Smooth muscle cell (in vitro differentiated cells): ENCODE measurements around the gene GABARAP. TPM values are rescaled to one million over a fixed set of nuclear protein-coding genes. Genes with fewer than 3 reads are reported as not detected.

Source experiments
- DNase-seq: peaks from one replicate; lab custom pipeline; 2025; ENCODE audit not compliant: unreplicated experiment; lab: John Stamatoyannopoulos, UW
- H2AFZ ChIP-seq: fragments of 200-600 bp; sonication (generic); 2 replicates; pipeline ENCODE4 v1.6.0; 2016; ENCODE audit warnings: antibody characterized with exemption, low read depth, mild to moderate bottlenecking
- H3F3A ChIP-seq: fragments of 200-600 bp; sonication (generic); 2 replicates; pipeline ENCODE4 v1.6.0; 2017; ENCODE audit warnings: antibody characterized with exemption, low read depth
- H3K27ac ChIP-seq: fragments of 200-600 bp; sonication (generic); 2 replicates; pipeline ENCODE4 v1.5.1; 2016; ENCODE audit warnings: low read depth, mild to moderate bottlenecking
- H3K27me3 ChIP-seq: fragments of 200-600 bp; sonication (generic); 2 replicates; pipeline ENCODE4 v1.6.1; 2016; ENCODE audit warnings: low read depth, mild to moderate bottlenecking
- H3K36me3 ChIP-seq: fragments of 200-600 bp; sonication (generic); 2 replicates; pipeline ENCODE4 v1.5.1; 2016; ENCODE audit warnings: low read depth
- H3K4me1 ChIP-seq: fragments of 200-600 bp; sonication (generic); 2 replicates; pipeline ENCODE4 v1.5.1; 2016; ENCODE audit warnings: low read depth
- H3K4me2 ChIP-seq: fragments of 200-600 bp; sonication (generic); 2 replicates; pipeline ENCODE4 v1.6.0; 2016; ENCODE audit warnings: mild to moderate bottlenecking
- H3K4me3 ChIP-seq: fragments of 200-600 bp; sonication (generic); 2 replicates; pipeline ENCODE4 v1.5.1; 2016; ENCODE audit warnings: mild to moderate bottlenecking
- H3K79me2 ChIP-seq: fragments of 200-600 bp; sonication (generic); 2 replicates; pipeline ENCODE4 v1.6.0; 2016; ENCODE audit warnings: low read depth, mild to moderate bottlenecking
- H3K9ac ChIP-seq: fragments of 200-600 bp; sonication (generic); 2 replicates; pipeline ENCODE4 v1.6.0; 2016; ENCODE audit warnings: low read depth
- H3K9me3 ChIP-seq: fragments of 200-600 bp; sonication (generic); replicated peaks from 2 replicates; pipeline ENCODE4 v1.5.1; 2016; ENCODE audit warnings: low read depth
- H4K20me1 ChIP-seq: fragments of 200-600 bp; sonication (generic); 2 replicates; pipeline ENCODE4 v1.6.0; 2016; ENCODE audit warnings: low read depth
- CTCF ChIP-seq: fragments of 200-600 bp; sonication (generic); IDR thresholded peaks from 2 replicates; pipeline ENCODE4 v1.5.1; 2017; ENCODE audit warnings: borderline replicate concordance, mild to moderate bottlenecking, antibody characterized with exemption; ENCODE audit not compliant: insufficient read depth, poor library complexity, severe bottlenecking
- WGBS: methylation state at CpG from one replicate; pipeline ENCODE4 v1.1.7; 2016; ENCODE audit warnings: low lambda C conversion rate; 5-methylcytosine and 5-hydroxymethylcytosine counted together
- polyA plus RNA-seq: library from polyadenylated mRNA; unstranded; fragments of >200 nt; fragmentation: Nextera tagmentation; extraction: Ambion mirVana; gene quantifications from 2 replicates; pipeline ENCODE4 v1.2.1, GENCODE V29; 2016
- total RNA-seq: library from RNA; depleted of rRNA; stranded (reverse); fragments of >200 nt; gene quantifications from 2 replicates; pipeline ENCODE4 v1.2.3, GENCODE V29; 2014

Gene GABARAP
- total and polyA plus RNA-seq, 2 experiments from 2014 or later, result 363 to 735 TPM

DNA sequence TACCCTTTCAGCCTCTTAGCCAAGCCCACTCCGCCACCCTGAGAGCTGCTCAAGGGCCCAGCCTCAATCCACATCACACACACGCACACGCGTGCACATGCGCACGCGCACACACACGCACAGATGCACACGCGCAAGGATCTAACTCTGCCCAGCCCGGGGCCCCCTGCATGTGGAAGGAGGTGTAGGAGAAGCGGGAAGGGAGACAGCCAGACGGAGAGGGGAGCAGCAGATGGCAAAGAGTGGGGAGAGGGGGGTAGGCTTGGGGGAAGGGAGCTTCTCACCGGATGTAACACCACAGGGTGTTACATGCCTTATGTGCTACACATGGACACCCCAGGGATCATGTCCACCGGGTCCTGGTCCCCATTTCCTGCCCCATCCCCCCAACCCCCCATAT is 37.9 kb downstream of the GABARAP start:
- H3K27ac ChIP-seq, result peak overlapping the region; percentile 11
- peaks cover 42% of the 10 kb centered on the region for H4K20me1 ChIP-seq
- H3K79me2 ChIP-seq, result peaks cover 17% of the 10 kb centered on the region
- H3F3A ChIP-seq, result no peaks in the 10 kb centered on the region
- H3K4me1 ChIP-seq, result peaks cover 28% of the 10 kb centered on the region
- H3K4me3 ChIP-seq, result peak overlapping the region; percentile 55
- H3K9me3 ChIP-seq, result no peaks in the 10 kb centered on the region
- WGBS, result 95% methylated on average over 14 of the region's 15 CpGs
- peak overlapping the region; percentile 47 for H3K9ac ChIP-seq
- no peaks in the 10 kb centered on the region for H3K36me3 ChIP-seq
- no peak for DNase-seq
- H3K4me2 ChIP-seq, result peak overlapping the region; percentile 80
- no peaks in the 10 kb centered on the region for H3K27me3 ChIP-seq
- no peak for TF ChIP-seq CTCF
- H2AFZ ChIP-seq, result no peak overlapping the region

DNA sequence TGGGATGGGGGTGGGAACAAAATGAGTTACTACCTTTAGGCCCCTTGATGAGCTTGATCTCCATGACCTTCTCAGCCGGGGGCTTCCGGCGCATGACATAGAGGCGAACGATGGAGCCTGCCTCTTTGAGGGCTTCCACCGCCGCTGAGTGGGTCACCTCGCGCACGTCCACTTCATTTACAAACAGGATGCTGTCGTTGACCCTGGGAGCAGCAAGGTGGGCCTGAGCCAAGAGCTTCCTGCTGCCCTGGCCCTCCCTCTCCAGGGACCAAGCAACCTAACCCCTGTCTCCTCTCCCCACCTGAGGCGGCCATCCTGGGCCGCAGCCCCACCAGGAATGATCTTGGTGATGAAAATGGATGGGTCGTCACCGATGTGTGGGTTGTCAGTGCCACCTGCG is 38.9 kb downstream of the GABARAP start:
- H3K9me3 ChIP-seq, result no peaks in the 10 kb centered on the region
- H3K79me2 ChIP-seq, result peaks cover 7% of the 10 kb centered on the region
- H3K4me3 ChIP-seq, result no peak overlapping the region
- H3K27me3 ChIP-seq, result no peaks in the 10 kb centered on the region
- WGBS, result 95% methylated on average over 16 of the region's 16 CpGs
- peaks cover 19% of the 10 kb centered on the region for H3K4me1 ChIP-seq
- H4K20me1 ChIP-seq, result peaks cover 32% of the 10 kb centered on the region
- H3K27ac ChIP-seq, result no peak overlapping the region
- no peak overlapping the region for H3K4me2 ChIP-seq
- H3K9ac ChIP-seq, result no peak overlapping the region
- TF ChIP-seq CTCF, result no peak
- H3K36me3 ChIP-seq, result no peaks in the 10 kb centered on the region
- no peaks in the 10 kb centered on the region for H3F3A ChIP-seq
- no peak overlapping the region for H2AFZ ChIP-seq
- no peak for DNase-seq

GRCh38 chr17:7196651-7197401 is 45.4 kb downstream of the GABARAP start:
- Histone ChIP-seq H3K9ac (no peak overlapping the region), H3K4me3 (no peak overlapping the region), H3K79me2 (no peaks in the 10 kb centered on the region), H4K20me1 (no peaks in the 10 kb centered on the region), H3K4me2 (no peak overlapping the region), H3K4me1 (no peaks in the 10 kb centered on the region), H3K36me3 (no peaks in the 10 kb centered on the region), H2AFZ (no peak overlapping the region), H3F3A (no peaks in the 10 kb centered on the region), H3K27me3 (no peaks in the 10 kb centered on the region), H3K27ac (no peak overlapping the region), H3K9me3 (no peaks in the 10 kb centered on the region)
- WGBS, result 96% methylated on average over 22 of the region's 22 CpGs
- no peak for DNase-seq
- no peak for TF ChIP-seq CTCF

DNA sequence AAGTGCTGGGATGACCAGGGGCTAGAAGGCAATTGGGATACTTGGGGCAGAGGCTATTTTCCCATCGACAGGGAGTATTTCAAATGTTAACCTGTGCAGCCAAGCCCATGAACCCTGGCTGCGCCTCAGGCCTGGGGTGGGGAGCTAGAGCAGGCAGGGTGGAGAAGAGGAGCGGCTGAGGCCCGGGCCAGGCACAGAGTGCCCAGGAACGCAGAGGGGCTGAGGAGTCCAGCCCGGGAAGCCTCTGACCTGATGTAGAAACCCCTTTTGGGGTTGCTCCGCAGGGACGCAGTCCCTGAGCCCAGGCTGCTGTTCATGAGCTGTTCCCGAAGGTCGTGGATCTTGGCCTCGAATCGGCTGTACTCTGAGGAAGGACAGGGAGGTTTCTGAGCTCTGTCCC is 46.3 kb downstream of the GABARAP start:
- no peaks in the 10 kb centered on the region for H3K36me3 ChIP-seq
- over 99% methylated on average over 12 of the region's 12 CpGs for WGBS

More for the DNA sequence above, 46.3 kb downstream of the GABARAP start:
- no peaks in the 10 kb centered on the region for H4K20me1 ChIP-seq
- no peak overlapping the region for H3K4me3 ChIP-seq
- no peak overlapping the region for H3K4me2 ChIP-seq
- no peak for TF ChIP-seq CTCF
- no peak overlapping the region for H3K27ac ChIP-seq
- no peaks in the 10 kb centered on the region for H3K27me3 ChIP-seq
- H2AFZ ChIP-seq, result no peak overlapping the region
- H3K4me1 ChIP-seq, result no peaks in the 10 kb centered on the region
- no peaks in the 10 kb centered on the region for H3K9me3 ChIP-seq
- H3K79me2 ChIP-seq, result no peaks in the 10 kb centered on the region
- no peak for DNase-seq
- no peak overlapping the region for H3K9ac ChIP-seq
- H3F3A ChIP-seq, result no peaks in the 10 kb centered on the region
